SU-DHL-6 (cell line): ENCODE results near the gene SHISA4.

ENCODE experiments used
- H2AFZ ChIP-seq: fragments of 200-600 bp; sonication (generic); 2 replicates; pipeline ENCODE4 v1.6.1; 2014; ENCODE audit warnings: low read depth, mild to moderate bottlenecking, moderate library complexity, mixed read lengths, antibody characterized with exemption, low read length; ENCODE audit not compliant: severe bottlenecking
- H3F3A ChIP-seq: fragments of 200-600 bp; shearing (Covaris generic); 2 replicates; pipeline ENCODE4 v1.6.0; 2016; ENCODE audit warnings: antibody characterized with exemption, mild to moderate bottlenecking; ENCODE audit not compliant: insufficient read depth
- H3K27ac ChIP-seq: fragments of 200-600 bp; sonication (generic); 2 replicates; pipeline ENCODE4 v1.5.1; 2016; ENCODE audit warnings: low read depth, mild to moderate bottlenecking, low read length, moderate library complexity, mixed read lengths
- H3K27me3 ChIP-seq: fragments of 200-600 bp; sonication (generic), shearing (Covaris generic); 2 replicates; pipeline ENCODE4 v1.6.0; 2014; ENCODE audit warnings: mild to moderate bottlenecking, low read length
- H3K36me3 ChIP-seq: fragments of 200-600 bp; sonication (generic); 2 replicates; pipeline ENCODE4 v1.6.1; 2014; ENCODE audit warnings: mild to moderate bottlenecking, low read length, mixed read lengths
- H3K4me2 ChIP-seq: fragments of 300-600, 200-600 bp; shearing (Covaris generic), sonication (generic); 2 replicates; pipeline ENCODE4 v1.6.0; 2014; ENCODE audit warnings: low read length, low read depth, mild to moderate bottlenecking; ENCODE audit not compliant: poor library complexity, severe bottlenecking
- H3K4me3 ChIP-seq: fragments of 200-600 bp; sonication (generic); 2 replicates; pipeline ENCODE4 v1.5.1; 2014; ENCODE audit warnings: antibody characterized with exemption, low read length, mild to moderate bottlenecking, mixed read lengths; ENCODE audit not compliant: insufficient read depth, poor library complexity, severe bottlenecking
- H3K79me2 ChIP-seq: fragments of 200-600 bp; sonication (generic); 2 replicates; pipeline ENCODE4 v1.6.1; 2014; ENCODE audit warnings: mild to moderate bottlenecking, low read length, moderate library complexity; ENCODE audit not compliant: insufficient read depth
- H3K9ac ChIP-seq: fragments of 200-600 bp; sonication (generic); 2 replicates; pipeline ENCODE4 v1.7.0; 2014; ENCODE audit warnings: mild to moderate bottlenecking, low read length
- H3K9me2 ChIP-seq: fragments of 200-600 bp; sonication (generic); replicated peaks from 2 replicates; pipeline ENCODE4 v1.6.1; 2014; ENCODE audit warnings: low read length; ENCODE audit not compliant: insufficient read depth
- H3K9me3 ChIP-seq: fragments of 200-600 bp; sonication (generic); 2 replicates; pipeline ENCODE4 v1.6.1; 2014; ENCODE audit warnings: low read length, mixed read lengths; ENCODE audit not compliant: insufficient read depth
- H4K20me1 ChIP-seq: fragments of 200-600 bp; sonication (generic); 2 replicates; pipeline ENCODE4 v1.6.1; 2014; ENCODE audit warnings: low read depth, mild to moderate bottlenecking, antibody characterized with exemption, low read length, moderate library complexity, mixed read lengths
- CTCF ChIP-seq: fragments of 200-600 bp; sonication (generic); IDR thresholded peaks from one replicate; pipeline ENCODE4 v1.5.1; 2017; ENCODE audit warnings: antibody characterized with exemption, mild to moderate bottlenecking, low read length, moderate library complexity; ENCODE audit not compliant: insufficient read depth, poor library complexity, severe bottlenecking
- EZH2phosphoT487 ChIP-seq: fragments of 200-600 bp; sonication (generic), shearing (Covaris generic); conservative IDR thresholded peaks from 2 replicates; pipeline ENCODE4 v1.6.1; 2018; ENCODE audit warnings: mild to moderate bottlenecking, antibody characterized with exemption, low read length, moderate library complexity, mixed read lengths

Gene SHISA4

GRCh38 chr1:201847150-201847549 lies 41.5 kb upstream of the SHISA4 start:
- H3F3A ChIP-seq = no peaks in the 10 kb centered on the region; the same call in 1 of the 2 replicates
- no peak overlapping the region for H3K4me3 ChIP-seq
- TF ChIP-seq EZH2phosphoT487 = no peak
- no peak for TF ChIP-seq CTCF

GRCh38 chr1:201848230-201848629 lies 40.5 kb upstream of the SHISA4 start:
- Histone ChIP-seq H3K27ac (no peak overlapping the region), H3K9me2 (no peaks in the 10 kb centered on the region), H3K36me3 (peaks cover 54% of the 10 kb centered on the region), H3F3A (no peaks in the 10 kb centered on the region), H3K79me2 (peaks cover 55% of the 10 kb centered on the region), H3K4me3 (no peak overlapping the region), H4K20me1 (peaks cover 25% of the 10 kb centered on the region), H2AFZ (no peak overlapping the region), H3K4me2 (no peak overlapping the region), H3K9me3 (no peaks in the 10 kb centered on the region), H3K9ac (no peak overlapping the region), H3K27me3 (no peaks in the 10 kb centered on the region)
- no peak for TF ChIP-seq CTCF
- no peak for TF ChIP-seq EZH2phosphoT487

More at GRCh38 chr1:201847150-201847549, 41.5 kb upstream of the SHISA4 start:
- Histone ChIP-seq H3K27me3 (no peaks in the 10 kb centered on the region), H3K4me2 (no peak overlapping the region), H3K79me2 (peaks cover 66% of the 10 kb centered on the region), H3K9me3 (no peaks in the 10 kb centered on the region), H2AFZ (no peak overlapping the region), H3K9me2 (no peaks in the 10 kb centered on the region), H4K20me1 (peaks cover 30% of the 10 kb centered on the region), H3K27ac (no peak overlapping the region), H3K9ac (no peak overlapping the region), H3K36me3 (peaks cover 44% of the 10 kb centered on the region)

DNA sequence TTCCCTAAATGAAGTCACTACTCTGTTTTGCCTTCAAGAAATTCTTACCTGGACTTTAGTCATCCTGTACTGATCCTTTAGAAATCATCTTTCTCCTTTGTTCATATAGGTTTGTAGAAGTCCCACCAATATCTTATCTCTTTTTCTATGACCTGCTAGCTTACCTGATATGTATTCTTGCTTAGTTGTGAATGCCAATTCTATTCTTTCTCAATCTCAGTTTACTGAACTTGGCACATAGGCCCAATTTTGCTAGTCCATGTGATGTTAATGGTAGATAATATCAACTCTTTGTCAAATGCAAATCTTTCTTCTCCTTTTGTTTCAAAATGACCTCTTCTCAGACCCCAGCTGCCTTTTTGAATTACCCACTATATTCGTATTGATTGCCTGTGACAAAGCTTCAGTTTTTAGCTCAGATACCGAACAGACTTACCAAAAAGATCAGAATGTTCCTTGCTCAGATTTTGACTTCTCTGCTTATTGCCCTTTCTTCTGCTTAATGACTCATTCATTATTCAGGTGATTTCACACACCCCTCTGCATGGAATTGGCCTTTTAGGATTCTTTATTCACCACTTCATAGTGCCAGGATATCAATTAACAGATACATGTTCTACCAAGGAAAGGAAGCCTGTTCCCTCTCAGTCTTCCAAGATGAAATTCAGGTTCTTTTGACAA lies 39.2 kb upstream of the SHISA4 start:
- TF ChIP-seq EZH2phosphoT487 = no peak
- Histone ChIP-seq H2AFZ (no peak overlapping the region), H3K9me2 (no peaks in the 10 kb centered on the region), H3K27me3 (no peaks in the 10 kb centered on the region), H3K27ac (no peak overlapping the region), H3F3A (no peaks in the 10 kb centered on the region), H3K9ac (no peak overlapping the region), H3K9me3 (no peaks in the 10 kb centered on the region), H3K4me2 (no peak overlapping the region), H3K4me3 (no peak overlapping the region), H3K79me2 (peaks cover 43% of the 10 kb centered on the region), H3K36me3 (peaks cover 59% of the 10 kb centered on the region), H4K20me1 (peaks cover 19% of the 10 kb centered on the region)

GRCh38 chr1:201850053-201850397 lies 38.7 kb upstream of the SHISA4 start:
- Histone ChIP-seq H4K20me1 (peaks cover 17% of the 10 kb centered on the region), H3K36me3 (peaks cover 62% of the 10 kb centered on the region), H3K9ac (no peak overlapping the region), H3F3A (no peaks in the 10 kb centered on the region), H3K27ac (no peak overlapping the region), H3K4me3 (no peak overlapping the region), H2AFZ (no peak overlapping the region), H3K27me3 (no peaks in the 10 kb centered on the region), H3K9me2 (no peaks in the 10 kb centered on the region), H3K9me3 (no peaks in the 10 kb centered on the region), H3K4me2 (no peak overlapping the region), H3K79me2 (peaks cover 38% of the 10 kb centered on the region)
- no peak for TF ChIP-seq EZH2phosphoT487
- no peak for TF ChIP-seq CTCF
